CD4-positive, alpha-beta T cell treated with Interleukin-2 at 100 ng/mL for 4 hours (primary cell): ENCODE data around the gene MSRB1.

Experiments used
- DNase-seq: peaks from one replicate; pipeline ENCODE4 v3.0.0-alpha.2; 2020; ENCODE audit warnings: low spot score

Gene MSRB1, protein sequence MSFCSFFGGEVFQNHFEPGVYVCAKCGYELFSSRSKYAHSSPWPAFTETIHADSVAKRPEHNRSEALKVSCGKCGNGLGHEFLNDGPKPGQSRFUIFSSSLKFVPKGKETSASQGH

DNA sequence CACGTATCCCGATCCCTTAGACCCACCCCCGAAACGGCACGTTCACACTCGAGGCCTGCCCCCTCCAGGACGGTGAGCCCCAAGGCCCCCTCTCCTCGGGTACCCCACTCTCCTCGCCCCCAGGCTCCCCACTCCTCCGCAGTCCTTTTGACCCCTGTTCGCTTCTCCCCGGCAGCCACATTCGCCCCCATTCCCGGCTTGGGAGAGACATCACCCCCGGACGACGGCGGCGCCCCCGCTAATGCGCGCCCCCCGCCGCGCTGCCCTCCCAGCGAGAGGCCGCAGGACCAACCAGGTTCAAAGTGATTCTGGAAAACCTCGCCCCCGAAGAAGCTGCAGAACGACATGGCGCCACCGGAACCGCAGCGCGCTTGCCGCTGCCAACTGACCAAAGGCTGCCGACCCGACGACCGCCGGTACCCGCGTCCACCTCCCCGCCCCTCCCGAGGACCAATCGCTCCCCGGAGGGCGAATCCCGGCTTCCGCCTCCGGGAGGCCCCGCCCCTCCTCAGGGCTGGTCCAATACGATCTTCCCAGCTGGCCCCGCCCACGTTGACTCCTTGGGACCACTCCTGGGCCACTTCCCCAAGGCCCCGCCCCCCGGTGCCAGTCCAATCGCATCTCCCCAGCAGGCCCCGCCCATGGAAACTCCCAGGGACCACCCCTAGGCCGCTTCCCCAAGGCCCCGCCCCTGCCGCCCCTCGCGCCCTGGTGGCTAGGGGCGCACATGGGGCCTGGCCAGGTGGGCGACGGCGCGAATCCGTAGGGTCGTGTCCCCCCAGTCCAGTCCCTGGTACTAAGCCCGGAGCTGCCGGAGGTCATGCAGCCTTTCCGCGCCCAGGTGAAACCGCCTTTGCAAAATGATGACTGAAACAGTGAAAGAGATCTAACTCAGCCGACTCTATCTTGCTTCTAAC is at the start of gene MSRB1:
TSS of gene MSRB1 (minus strand) at position 390 of the 917 bp plus-strand sequence. CDS start at position 347, 43 bp downstream.
- DNase-seq, result peak; percentile 98

DNA sequence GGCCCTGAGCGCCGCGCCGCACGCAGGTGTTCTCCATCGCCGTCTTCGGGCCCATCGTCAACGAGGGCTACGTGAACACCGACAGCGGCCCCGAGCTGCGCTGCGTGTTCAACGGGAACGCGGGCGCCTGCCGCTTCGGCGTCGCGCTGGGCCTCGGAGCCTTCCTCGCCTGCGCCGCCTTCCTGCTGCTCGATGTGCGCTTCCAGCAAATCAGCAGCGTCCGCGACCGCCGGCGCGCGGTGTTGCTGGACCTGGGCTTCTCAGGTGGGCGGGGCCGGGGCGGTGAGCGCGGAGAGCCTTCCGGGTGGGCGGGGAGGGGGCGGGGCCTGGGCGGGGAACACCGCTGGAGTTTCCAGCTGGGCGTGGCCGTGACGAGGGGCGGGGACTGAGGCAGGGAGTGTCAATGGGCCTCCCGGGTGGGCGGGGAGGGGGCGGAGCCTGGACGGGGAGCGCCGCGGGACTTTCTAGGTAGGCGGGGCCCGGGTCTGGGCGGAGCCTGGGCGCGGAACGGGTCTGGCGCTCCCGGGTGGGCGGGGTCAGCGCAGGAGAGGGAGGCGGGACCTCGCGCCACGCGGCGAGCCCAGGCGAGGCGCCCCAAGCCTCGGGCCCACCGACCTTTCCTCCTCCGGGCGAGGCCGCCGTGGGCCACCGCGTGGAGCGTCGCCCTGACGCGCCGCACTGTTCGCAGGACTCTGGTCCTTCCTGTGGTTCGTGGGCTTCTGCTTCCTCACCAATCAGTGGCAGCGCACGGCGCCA is 49.1 kb upstream of the MSRB1 start:
- DNase-seq, result peak; percentile 97

DNA sequence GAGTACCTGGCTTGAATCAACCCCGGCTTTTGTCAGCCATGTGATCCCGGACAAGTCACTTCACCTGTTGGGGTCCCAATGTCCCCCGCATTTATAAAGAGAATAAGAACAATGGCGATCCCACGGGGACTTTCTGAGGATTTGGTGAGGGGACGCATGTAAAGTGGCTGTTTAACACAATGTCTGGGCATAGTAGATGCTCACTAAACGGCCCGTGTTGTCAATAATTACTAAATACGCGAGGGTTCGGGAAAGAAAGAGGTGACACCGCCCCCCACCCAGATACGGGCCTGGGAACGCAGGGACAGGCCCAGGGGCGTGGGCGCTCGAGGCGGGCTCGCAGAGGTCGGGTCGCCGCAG is 48.6 kb upstream of the MSRB1 start:
- no peak for DNase-seq

DNA sequence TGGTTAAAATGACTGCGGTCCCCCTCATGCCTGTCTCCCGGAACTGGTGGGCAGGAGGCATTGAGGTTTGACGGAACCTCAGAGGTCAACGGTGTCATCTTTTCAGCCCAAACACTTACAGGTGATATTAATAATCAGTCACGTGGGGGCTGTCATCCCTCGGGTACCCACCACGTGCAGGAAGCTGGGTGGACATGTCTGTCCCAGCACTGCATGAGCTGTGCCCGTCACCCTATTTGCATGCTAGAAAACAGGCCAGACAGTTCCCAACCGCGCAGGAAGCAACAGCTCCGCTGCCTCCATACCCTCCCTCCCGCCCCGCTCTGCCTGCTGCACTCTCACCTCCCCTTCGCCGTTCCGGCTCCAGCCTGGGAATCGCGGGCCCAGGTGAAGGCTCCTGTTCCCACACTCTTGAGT is 48.1 kb upstream of the MSRB1 start:
- DNase-seq, result peak; percentile 66

DNA sequence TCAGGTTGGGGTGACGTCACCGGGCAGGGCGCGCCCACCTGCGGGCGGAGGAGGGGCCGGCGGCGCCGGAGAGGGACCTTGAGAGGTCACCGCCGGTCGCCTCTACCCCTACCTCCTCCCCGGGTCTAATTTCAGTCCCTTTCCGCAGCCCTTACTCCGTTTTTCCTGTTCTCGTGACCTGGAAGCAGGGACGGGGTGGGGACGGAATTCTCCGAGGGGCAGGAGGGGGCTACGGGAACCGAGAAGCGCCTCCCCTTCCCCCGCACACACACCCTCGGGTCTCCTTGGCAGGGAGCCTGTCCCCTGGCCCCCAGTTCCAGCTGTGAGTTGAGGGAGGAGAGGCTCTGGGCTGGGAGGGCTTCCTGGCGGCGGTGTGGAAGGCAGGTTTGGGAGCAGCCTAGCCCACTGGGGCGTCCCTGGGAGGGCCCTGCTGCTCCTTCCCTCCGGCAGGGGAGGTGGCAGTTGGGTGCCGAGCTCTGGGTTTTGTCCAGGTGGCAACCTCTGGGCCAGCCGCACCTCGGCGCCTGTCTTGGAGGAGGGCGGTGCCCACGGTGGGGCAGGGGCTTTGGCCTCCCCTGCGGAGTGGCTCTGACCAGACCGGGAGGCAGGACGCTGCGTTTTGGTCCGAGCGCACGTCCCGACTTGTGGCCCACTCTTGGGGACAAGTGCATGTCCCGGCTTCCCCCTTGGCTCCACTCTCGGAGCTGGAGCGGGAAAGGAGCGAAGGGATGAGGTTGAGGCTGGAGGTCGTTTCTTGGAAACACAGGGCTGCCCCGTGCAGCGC is 47.5 kb upstream of the MSRB1 start:
- DNase-seq, result peak; percentile 42

DNA sequence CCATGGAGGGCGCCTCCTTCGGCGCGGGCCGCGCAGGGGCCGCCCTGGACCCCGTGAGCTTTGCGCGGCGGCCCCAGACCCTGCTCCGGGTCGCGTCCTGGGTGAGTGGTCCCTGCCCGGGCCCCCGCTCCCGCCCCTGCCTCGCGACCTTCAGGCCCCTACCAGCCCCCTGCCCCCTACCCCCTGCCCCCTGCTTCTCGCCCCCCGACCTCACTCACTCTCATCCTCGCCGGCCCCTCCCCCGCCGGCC is 47.0 kb upstream of the MSRB1 start:
- no peak for DNase-seq

DNA sequence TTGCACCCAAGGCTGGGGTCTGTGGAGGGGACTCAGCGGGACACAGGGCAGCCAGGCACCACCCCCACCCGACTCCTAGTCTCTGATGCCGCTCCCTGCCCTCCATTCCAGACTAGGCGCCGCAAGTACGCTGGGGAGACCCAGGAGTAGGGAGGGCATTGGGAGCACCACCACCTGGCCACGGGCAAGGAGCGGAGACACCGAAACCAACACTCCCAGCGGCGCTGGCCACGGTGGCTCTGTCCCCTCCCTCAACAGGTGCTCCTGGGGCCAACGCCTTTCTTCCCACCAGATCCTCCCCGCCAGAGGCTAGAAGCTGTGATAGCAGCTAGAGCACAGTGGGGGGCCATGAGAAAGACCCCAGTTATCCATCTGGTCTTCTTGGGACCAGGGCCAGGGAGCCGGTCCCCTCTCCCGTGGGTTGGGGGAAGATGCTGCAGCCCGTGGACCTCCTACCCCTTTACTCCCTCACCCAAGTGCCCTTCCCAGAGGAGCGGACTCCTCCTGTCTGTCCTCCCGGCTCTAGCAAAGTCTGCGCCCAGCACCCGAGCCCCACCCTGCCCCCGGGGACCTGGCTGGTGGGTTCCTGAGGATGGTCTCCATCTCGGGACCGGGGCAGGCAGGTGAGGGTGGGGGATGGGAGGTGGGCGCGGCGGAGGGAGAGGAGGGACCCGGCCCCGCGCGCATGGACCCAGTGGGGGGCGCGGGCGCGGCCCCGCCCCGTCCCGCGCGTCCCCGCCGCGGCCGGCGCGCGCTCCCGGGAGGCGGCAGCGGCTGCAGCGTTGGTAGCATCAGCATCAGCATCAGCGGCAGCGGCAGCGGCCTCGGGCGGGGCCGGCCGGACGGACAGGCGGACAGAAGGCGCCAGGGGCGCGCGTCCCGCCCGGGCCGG is 46.5 kb upstream of the MSRB1 start, which contains the start of gene SYNGR3:
TSS of gene SYNGR3 (plus strand) at position 762 of the 892 bp plus-strand sequence. CDS start 133 bp downstream, outside the sequence.
- no peak for DNase-seq

DNA sequence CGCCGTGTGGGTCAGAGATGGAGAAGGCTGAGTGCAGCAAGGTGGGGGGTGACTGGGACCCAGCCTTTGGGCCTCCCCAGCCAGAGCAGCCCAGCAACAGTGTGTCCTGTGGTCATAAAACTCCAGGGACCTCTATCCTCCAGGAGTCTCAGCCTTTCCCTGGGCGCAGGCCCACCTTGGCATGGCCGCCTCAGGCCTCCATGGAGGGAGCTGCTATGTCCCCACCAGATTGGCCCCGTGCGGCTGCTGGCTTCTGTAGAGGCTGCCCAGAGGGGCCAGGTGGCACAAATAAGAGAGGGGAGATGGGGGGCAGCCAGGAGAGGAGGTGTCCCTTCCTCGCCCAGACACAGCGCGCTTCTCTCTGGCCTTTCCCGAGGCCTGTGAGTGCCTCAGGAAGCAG is 44.2 kb upstream of the MSRB1 start:
- DNase-seq, result no peak

DNA sequence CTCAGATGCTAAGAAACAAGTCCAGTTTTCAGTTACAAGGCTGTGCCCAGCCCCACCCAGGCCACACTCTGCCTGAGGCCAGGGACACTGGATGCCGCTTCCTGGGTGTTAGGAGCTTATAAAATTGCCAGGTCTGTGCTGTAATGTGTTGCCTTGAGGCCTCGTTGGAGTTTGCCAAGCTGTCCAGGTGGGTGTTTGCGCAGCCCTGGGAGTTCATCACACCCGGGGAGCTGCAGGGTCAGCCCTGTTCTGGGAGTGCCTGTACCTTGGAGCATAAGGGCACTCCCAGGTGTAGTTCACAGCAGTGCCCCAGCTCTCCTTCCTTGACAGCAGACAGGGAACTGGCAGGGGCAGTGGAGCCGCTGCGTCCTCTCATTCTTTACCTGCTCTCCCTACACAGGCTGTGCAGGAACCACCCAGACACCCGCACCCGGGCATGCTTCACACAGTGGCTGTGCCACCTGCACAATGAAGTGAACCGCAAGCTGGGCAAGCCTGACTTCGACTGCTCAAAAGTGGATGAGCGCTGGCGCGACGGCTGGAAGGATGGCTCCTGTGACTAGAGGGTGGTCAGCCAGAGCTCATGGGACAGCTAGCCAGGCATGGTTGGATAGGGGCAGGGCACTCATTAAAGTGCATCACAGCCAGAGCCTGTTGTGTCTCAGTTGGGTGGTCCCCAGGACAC is 42.6 kb upstream of the MSRB1 start:
- no peak for DNase-seq

DNA sequence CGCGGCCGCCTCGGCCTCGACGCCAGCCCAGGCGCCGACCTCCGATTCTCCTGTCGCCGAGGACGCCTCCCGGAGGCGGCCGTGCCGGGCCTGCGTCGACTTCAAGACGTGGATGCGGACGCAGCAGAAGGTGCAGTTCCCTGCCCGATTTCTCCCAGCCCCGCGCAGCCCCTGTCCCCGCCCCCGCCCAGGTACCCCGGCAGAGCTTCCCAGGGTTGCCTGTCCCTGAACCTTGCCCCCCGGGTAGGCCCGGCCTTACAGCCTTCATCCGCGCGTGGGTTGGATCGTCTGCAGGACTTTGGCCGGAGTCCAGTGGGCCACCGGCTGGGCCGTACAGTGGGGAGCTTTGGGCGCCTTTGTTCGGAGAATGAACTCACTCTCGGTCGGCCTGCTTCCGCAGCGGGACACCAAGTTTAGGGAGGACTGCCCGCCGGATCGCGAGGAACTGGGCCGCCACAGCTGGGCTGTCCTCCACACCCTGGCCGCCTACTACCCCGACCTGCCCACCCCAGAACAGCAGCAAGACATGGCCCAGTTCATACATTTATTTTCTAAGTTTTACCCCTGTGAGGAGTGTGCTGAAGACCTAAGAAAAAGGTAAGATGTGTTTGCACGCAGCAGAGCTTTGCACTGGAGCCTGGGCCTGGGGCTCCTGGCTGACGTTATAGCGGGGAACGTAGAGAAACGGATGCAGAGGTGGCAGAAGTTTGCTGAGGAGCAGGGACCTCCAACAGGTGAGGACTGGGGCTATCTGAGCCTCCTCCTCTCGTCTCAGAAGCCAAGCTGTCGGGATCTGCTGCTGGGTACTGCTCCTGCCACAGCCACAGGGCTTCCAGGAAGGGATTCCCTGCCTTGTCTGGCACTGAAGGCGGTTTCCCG is 41.6 kb upstream of the MSRB1 start:
- no peak for DNase-seq

DNA sequence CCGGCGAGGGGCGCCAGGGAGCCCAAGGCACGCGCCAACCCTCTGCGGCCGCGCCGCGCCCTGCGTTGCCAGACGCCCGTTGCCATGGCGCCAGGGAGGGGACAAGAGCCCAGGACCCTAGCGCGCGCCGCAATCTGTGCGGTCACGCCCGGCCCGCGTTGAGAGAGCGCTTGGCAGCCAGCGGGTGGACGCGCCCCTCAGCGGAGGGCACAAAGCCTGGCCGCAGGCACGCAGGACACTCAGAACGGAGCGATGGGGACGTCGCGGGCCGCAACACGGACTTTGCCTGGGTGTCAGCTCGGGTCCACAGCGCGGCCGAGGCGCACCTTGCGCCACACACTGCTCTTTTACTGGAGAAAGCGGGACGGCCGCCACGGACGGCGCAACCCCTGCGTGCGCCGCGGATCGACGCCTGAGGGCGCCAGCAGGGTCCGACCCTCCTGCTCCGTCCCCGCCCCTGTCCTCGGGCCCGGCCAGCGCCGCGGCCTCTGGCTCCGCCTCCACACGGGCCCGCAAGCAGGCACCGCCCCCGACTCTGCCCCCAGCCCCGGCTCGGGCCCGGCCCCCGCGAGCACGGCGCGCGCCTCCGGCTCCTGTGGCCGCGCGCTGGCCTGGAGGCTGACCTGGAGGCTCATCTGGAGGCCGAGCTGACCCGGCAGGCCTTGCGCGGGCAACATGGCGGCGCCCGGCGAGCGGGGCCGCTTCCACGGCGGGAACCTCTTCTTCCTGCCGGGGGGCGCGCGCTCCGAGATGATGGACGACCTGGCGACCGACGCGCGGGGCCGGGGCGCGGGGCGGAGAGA is 40.7 kb upstream of the MSRB1 start, which contains the start of gene GFER:
TSS of gene GFER (plus strand) at position 650 of the 803 bp plus-strand sequence. CDS start at position 676, 26 bp downstream.
- DNase-seq, result peak; percentile 75

DNA sequence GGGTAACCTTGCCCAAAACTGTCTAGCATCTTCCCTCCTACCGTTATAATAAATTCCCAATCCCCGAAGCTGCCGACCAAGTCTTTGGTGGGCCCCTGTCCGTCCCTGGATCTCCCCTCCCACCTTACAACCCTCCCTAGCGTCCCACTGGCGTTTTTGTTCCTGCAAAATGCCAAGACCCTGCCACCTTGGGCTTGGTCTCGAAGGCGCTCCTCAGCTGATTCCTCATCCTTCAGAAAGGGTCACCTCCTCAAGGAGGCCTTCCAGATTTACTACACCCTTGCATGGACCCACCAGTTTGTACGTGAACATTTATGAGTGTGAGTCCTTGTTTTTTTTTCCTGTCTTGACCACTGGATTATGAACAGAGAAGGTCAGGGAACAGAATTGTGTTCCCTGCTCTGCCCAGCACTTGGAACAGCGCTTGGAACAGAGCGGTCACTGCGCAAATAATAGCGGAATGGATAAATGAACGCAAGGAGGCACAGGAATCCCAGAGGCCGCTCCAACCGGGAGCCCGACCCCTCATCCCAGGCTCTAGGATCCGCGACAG is 40.1 kb upstream of the MSRB1 start:
- no peak for DNase-seq

DNA sequence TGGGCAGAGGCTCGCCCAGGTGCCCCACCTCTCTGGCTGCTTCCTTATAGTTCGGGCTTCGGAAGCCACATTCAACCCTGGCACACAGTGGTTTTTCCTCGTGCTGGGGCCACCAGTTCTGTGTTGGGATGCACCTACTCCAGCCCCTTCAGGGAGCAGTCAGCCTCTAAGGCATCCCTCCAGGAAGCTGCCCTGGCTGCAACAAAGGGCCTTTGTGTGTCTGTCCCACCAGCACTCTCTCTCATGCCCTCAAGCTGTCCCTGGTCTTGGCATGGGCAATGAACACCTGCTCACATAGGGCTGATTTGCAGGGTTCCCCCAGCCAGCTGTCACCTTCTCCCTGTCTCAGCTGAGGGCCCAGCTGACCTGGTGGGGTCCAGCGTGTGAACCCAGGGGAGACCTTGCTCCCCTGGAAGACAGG is 39.0 kb upstream of the MSRB1 start:
- DNase-seq, result no peak

DNA sequence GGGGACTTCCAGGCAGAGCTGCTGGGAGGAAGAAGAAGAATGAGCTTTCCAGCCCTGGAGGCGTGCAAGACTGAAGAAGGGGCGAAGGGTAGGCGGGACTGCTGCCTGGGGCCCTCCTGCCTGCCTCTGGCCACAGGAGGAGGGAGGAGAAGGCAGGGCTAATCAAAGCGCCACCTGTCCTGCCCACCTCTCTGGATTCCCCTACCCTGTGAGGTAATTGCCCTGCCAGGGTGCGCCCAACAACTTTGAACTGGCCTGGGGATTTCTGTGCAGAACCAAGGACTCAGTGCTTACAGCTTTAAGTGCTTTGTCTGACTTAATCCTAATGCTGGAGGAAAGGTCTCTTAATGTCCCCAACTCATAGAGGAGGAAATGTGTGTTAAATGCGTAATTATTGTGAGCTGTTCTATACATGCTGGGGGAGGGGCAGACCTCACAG is 38.4 kb upstream of the MSRB1 start, which contains the start of gene NOXO1:
TSS of gene NOXO1 (minus strand) at position 72 of the 439 bp plus-strand sequence. CDS start 290 bp downstream, outside the sequence.
- no peak for DNase-seq

DNA sequence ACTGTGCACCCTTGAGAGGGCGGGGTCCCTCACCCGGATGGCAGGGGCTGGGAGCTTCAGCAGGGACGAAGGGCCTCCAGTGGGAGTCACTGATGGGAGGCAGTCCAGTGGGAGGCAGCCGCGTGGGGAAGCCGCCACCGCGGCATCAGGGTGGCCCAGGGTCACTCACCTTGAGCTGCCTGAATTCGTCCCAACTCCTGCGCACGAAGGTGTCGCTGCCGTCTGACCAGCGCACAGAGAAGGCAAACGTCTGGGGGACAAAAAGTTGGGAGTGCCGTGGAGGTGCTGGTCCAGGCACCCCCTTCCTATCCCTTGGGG is 37.7 kb upstream of the MSRB1 start:
- DNase-seq, result no peak

DNA sequence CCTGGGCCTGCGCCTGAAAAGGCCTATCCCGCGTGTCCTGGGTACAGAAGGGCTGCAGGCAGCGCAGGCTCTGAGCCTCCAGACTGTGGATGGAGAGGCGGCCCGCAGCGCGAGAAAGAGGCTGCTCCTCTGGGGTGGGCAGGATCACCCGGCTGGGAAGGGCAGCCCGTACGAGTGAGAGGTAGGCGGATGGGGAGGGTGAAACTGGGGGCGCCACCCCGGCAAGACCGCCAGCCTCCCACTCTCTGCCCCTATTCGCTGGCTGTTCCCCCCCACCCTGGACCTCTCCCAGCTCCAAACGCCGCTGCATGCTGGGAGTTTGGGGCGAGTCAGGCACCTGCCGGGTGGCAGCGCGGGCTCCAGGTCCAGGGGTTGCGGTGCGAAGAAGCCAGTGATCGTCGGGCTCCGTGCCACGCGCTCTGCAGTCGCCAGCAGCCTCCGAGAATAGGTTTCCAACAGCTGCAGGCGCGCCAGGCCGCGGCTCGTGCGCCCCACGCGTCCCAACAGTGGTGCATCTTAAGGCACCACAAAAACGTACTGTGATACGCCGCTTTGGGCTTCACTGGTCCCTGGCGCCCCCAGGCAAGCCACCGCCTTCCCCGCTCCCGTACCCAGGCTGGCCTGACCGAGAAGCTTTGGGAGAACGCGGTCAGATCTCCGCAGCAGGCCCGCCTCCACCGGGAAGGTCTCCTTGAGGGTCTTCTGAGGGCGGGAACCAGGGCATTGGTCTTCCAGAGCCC is 37.2 kb upstream of the MSRB1 start:
- no peak for DNase-seq

DNA sequence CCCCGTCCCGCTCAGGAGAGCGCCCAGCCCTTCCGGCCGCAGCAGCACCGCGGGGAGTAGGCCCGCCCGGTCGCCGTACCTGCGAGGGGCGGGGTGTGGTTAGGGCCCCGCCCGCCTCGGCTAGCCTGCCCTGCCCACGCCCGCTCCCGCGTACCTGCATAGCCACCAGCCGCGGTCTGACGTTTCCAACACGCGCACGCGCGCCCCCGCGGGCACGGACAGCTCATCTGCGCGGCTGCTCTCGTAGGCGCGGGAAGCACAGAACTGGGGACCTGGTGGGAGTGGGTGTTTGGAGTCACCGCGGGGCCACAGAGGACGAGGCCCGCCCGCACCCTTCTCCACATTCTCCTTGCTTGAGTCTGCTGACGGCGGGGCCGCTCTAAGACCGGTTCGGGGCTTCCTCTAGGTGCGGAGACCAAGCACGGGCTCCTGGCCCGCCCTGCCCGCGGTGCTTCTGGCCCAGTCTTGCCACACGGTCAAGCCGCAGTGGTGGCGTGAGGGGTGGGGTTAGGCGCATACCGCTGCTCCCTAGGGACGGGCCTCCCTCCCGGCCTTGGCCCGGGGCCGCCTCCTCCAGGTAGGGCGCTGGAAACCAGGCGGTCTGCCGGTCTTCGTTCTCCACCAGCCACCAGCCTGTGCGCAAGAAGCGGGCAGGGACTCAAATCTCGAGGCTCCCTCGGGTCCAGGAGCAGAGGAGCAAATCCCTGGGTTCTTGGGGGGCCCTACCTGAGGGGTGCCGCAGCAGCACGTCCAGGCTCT is 36.5 kb upstream of the MSRB1 start:
- DNase-seq, result no peak
